Umbilical cord (tissue), 2 donors: ENCODE data around the gene GNAL. TPM values are rescaled to one million over a fixed set of nuclear protein-coding genes. Genes with fewer than 3 reads are reported as not detected.
"Not testable (repeated sequence)": the region's sequence is repeated elsewhere in the genome, so short reads cannot be mapped to it uniquely, and the experiment has no call there.

ENCODE experiments used
- DNase-seq: peaks from one replicate; pipeline ENCODE4 v3.0.0-alpha.2; 2015; ENCODE audit warnings: low spot score
- total RNA-seq: library from RNA; depleted of rRNA; stranded (reverse); fragments of >200 nt; gene quantifications from one replicate; pipeline ENCODE4 v1.2.3, GENCODE V29; 2014; ENCODE audit warnings: low replicate concordance; ENCODE audit not compliant: insufficient read depth

The GNAL gene
- total RNA-seq, 1 donor from 2014 or later: 2.9 TPM

GRCh38 chr18:11873670-11874340 lies 184.7 kb downstream of the GNAL start:
- no peak for DNase-seq

- no peak for DNase-seq
Measured at GRCh38 chr18:11874676-11875075, 185.6 kb downstream of the GNAL start.

- DNase-seq: no peak
Measured at GRCh38 chr18:11877497-11878135, 188.6 kb downstream of the GNAL start.

- no peak for DNase-seq
Measured at GRCh38 chr18:11880586-11881304, 191.7 kb downstream of the GNAL start.

GRCh38 chr18:11882636-11883035 lies 193.6 kb downstream of the GNAL start:
- DNase-seq: no peak

GRCh38 chr18:11883153-11883552 lies 194.1 kb downstream of the GNAL start:
- peak; percentile 2 for DNase-seq

GRCh38 chr18:11884396-11885030 lies 195.4 kb downstream of the GNAL start:
- DNase-seq: no peak

- no peak for DNase-seq
Measured at GRCh38 chr18:11885278-11885947, 196.3 kb downstream of the GNAL start.

GRCh38 chr18:11886577-11887110 lies 197.6 kb downstream of the GNAL start:
- no peak for DNase-seq

GRCh38 chr18:11887328-11888128 lies 198.5 kb downstream of the GNAL start:
- DNase-seq: peak; percentile 43

GRCh38 chr18:11888726-11889125 lies 199.7 kb downstream of the GNAL start:
- no peak for DNase-seq

- no peak for DNase-seq
Measured at GRCh38 chr18:11889284-11889683, 200.2 kb downstream of the GNAL start.

- no peak for DNase-seq
Measured at GRCh38 chr18:11891737-11892136, 202.7 kb downstream of the GNAL start.

GRCh38 chr18:11892438-11892837 lies 203.4 kb downstream of the GNAL start:
- DNase-seq: not testable (repeated sequence)

GRCh38 chr18:11897781-11898180 lies 208.7 kb downstream of the GNAL start:
- no peak for DNase-seq

- DNase-seq: no peak
Measured at GRCh38 chr18:11899063-11899462, 210.0 kb downstream of the GNAL start.

- DNase-seq: no peak
Measured at GRCh38 chr18:11901826-11902438, 212.9 kb downstream of the GNAL start.

GRCh38 chr18:11902522-11903292 lies 213.6 kb downstream of the GNAL start:
- no peak for DNase-seq

- DNase-seq: no peak
Measured at GRCh38 chr18:11905613-11906012, 216.5 kb downstream of the GNAL start.
